ENCODE results near the gene KANK2. TPM values are rescaled to one million over a fixed set of nuclear protein-coding genes. Genes with fewer than 3 reads are reported as not detected.

The KANK2 gene
- total RNA-seq, 1 donor = 398 TPM

DNA sequence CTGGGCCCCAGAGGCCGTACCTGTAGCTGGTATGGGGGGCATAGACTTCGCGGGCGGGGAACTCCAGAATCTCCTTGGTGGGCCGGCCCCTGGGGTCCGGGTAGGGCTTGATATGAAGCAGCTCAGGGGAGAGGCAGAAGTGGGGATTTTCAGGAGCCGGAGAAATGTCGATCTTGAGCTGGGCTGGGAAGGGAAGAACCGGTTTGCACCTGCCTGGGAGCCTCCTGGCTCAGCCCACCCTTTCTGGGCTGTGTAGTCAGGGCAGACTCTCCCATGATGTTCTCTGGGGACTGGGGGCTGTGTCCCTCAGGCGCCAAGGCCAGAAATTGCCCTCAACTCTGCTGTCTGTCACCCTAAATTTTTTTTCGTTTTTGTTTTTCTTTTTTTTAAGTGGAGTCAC is 44.7 kb upstream of the KANK2 start:
- no peak for DNase-seq (ENCODE audit: low read depth)
- no peak overlapping the region for H3K4me3 ChIP-seq (ENCODE audit: low read depth, low read length)
- no peak for TF ChIP-seq CTCF (IDR thresholded peaks at IDR 0.05; ENCODE audit: insufficient read depth, low read length)

- TF ChIP-seq CTCF (IDR thresholded peaks at IDR 0.05; ENCODE audit: insufficient read depth, low read length) = no peak
- no peak for DNase-seq (ENCODE audit: low read depth)
- no peak overlapping the region for H3K4me3 ChIP-seq (ENCODE audit: low read depth, low read length)
These were observed 42.7 kb upstream of the KANK2 start for GRCh38 chr19:11240008-11240444.

DNA sequence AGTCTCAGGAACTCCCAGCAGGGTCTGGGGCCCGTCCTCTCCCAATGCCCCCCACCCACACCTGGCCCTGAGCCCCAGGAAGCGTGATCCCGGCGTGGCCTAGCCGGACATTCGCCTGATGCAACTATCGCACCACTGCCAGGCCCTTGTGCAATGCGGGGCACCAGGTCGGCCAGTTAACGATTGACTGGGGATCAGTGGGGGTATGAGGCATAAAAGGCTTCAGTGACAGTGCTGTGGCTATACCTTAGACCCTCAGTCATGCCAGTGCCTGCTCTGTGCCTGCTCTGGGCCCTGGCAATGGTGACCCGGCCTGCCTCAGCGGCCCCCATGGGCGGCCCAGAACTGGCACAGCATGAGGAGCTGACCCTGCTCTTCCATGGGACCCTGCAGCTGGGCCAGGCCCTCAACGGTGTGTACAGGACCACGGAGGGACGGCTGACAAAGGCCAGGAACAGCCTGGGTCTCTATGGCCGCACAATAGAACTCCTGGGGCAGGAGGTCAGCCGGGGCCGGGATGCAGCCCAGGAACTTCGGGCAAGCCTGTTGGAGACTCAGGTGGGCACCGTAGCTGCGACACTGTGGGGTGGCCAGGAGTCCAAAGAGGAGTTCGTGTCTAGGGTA is 42.1 kb upstream of the KANK2 start, which contains the start of gene ANGPTL8:
TSS of gene ANGPTL8 (plus strand) at position 243 of the 624 bp plus-strand sequence. CDS start at position 262, 19 bp downstream.
- no peak for DNase-seq (ENCODE audit: low read depth)
- no peak within 1 kb of the TSS for H3K4me3 ChIP-seq (ENCODE audit: low read depth, low read length)
- no peak for TF ChIP-seq CTCF (IDR thresholded peaks at IDR 0.05; ENCODE audit: insufficient read depth, low read length)

DNA sequence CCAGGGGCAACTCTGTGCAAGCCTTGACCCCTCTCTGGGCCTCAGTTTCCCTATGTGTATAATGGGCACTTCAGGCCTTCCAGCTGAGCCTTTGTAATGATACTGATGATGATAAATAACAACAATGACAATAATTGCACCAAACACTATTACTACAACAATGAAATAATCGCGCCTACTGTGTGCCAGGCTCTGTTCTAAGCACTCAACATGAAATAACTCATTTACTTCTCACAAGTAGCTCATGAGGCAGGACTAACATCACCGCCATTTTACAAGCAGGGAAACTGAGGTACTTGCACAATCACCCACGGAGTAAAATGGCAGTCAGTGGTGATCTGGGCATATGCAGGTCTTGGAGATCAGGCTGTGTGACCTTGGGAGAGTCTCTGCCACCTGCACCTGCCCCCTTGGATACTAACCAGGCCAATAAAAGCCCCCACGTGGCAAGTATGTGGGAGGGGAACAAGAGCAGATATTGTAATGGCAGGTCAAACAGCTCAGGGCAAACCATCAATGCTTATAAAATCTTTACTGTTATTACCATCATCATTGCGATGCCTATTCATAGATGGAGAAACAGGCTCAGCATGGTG is 41.5 kb upstream of the KANK2 start:
- TF ChIP-seq CTCF (IDR thresholded peaks at IDR 0.05; ENCODE audit: insufficient read depth, low read length) = no peak
- H3K4me3 ChIP-seq (ENCODE audit: low read depth, low read length) = no peak overlapping the region
- no peak for DNase-seq (ENCODE audit: low read depth)

DNA sequence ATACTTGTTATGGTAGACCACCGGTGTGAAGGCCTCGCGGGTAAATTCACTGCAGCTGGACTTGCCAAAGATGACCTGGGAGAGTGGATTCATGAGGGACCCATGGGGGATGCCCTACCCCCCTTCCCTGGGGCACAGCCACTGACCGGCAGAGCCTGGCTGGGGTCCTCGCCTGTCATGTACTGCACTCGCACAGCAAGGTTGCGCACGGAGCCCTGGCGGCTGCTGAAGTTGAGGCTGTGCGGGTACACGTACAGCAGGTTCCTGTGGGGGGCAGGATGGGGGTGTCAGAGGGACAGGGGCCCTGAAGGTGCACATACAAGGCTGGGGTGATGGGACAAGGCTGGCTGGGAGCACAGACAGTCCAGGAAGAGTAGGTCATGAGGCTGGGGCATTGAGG is 40.7 kb upstream of the KANK2 start:
- no peak for DNase-seq (ENCODE audit: low read depth)
- no peak for TF ChIP-seq CTCF (IDR thresholded peaks at IDR 0.05; ENCODE audit: insufficient read depth, low read length)
- no peak overlapping the region for H3K4me3 ChIP-seq (ENCODE audit: low read depth, low read length)

- DNase-seq (ENCODE audit: low read depth) = no peak
- no peak overlapping the region for H3K4me3 ChIP-seq (ENCODE audit: low read depth, low read length)
- no peak for TF ChIP-seq CTCF (IDR thresholded peaks at IDR 0.05; ENCODE audit: insufficient read depth, low read length)
These were observed 40.0 kb upstream of the KANK2 start for GRCh38 chr19:11237321-11237720.
